NT2/D1 (cell line): ENCODE data around the gene JPT2.

ENCODE experiments used
- DNase-seq: peaks from one replicate; pipeline ENCODE4 v3.0.0-alpha.2; 2011; ENCODE audit warnings: low read depth, low spot score
- H3K27me3 ChIP-seq: 2 replicates; pipeline ENCODE4 v1.6.0; 2011; ENCODE audit warnings: mild to moderate bottlenecking; ENCODE audit not compliant: insufficient read length, insufficient read depth
- H3K36me3 ChIP-seq: 2 replicates; pipeline ENCODE4 v1.6.1; 2011; ENCODE audit warnings: mild to moderate bottlenecking, low read length, mixed read lengths; ENCODE audit not compliant: insufficient read depth, insufficient read length
- H3K4me1 ChIP-seq: 2 replicates; pipeline ENCODE4 v1.5.1; 2011; ENCODE audit not compliant: insufficient read depth, insufficient read length
- H3K4me3 ChIP-seq: 2 replicates; pipeline ENCODE4 v1.5.1; 2011; ENCODE audit warnings: low read depth; ENCODE audit not compliant: insufficient read length
- H3K9ac ChIP-seq: 2 replicates; pipeline ENCODE4 v1.6.0; 2011; ENCODE audit warnings: low read depth; ENCODE audit not compliant: insufficient read length
- H3K9me3 ChIP-seq: 2 replicates; pipeline ENCODE4 v1.5.1; 2011; ENCODE audit warnings: mild to moderate bottlenecking, low read length; ENCODE audit not compliant: insufficient read depth
- SUZ12 ChIP-seq: IDR thresholded peaks from 2 replicates; pipeline ENCODE4 v1.6.1; 2011; ENCODE audit not compliant: insufficient read length, insufficient read depth; ENCODE audit errors: extremely low read depth
- YY1 ChIP-seq: IDR thresholded peaks from 2 replicates; pipeline ENCODE4 v1.6.1; 2011; ENCODE audit not compliant: insufficient read length, insufficient read depth
- ZNF274 ChIP-seq: IDR thresholded peaks from 2 replicates; pipeline ENCODE4 v1.6.1; 2011; ENCODE audit warnings: mild to moderate bottlenecking, low read depth, low read length

JPT2 gene

DNA sequence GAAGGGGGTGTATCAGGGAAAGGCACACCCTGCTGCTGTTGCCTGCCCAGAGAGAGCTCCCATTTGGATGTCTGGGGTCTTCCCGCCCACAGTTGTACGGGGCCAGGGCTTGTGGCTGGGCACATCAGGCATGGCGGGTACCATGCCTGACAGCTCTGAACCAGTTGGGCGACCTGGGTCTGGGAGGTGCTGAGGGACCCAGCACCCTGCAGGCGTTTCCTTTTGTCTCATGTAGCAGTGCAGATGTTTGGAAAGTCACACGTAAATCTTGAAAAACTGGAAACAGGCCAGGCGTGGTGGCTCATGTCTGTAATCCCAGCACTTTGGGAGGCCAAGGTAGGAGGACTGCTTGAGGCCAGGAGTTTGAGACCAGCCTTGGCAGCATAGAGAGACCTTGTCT is 8.4 kb upstream of the JPT2 start:
- peaks cover 97% of the 10 kb centered on the region for H3K36me3 ChIP-seq
- TF ChIP-seq SUZ12 (no peak), YY1 (no peak), ZNF274 (no peak)
- H3K9me3 ChIP-seq = no peaks in the 10 kb centered on the region
- no peak overlapping the region for H3K4me3 ChIP-seq
- no peaks in the 10 kb centered on the region for H3K27me3 ChIP-seq
- DNase-seq = no peak
- no peak overlapping the region for H3K9ac ChIP-seq
- no peaks in the 10 kb centered on the region for H3K4me1 ChIP-seq

DNA sequence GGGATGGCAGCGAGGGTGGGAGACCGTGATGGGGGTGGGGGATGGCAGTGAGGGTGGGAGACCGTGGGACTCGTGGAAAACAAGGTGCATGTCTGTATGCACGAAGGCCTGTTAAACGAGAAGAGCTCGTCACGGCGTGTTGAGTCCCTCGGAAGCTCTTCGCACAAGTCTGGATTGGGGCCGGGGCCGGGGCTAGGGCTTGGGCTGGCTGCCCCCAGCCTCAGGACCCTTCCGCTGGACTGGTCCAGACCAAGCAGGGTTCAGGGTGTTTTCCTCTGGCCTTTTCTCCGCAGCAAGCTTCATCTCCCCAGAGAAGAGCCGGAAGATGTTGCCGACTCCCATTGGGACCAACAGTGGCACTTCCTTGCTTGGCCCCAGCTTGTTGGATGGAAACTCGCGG is 7.7 kb upstream of the JPT2 start:
- no peak for DNase-seq
- H3K36me3 ChIP-seq = peaks cover 97% of the 10 kb centered on the region
- no peaks in the 10 kb centered on the region for H3K4me1 ChIP-seq
- H3K4me3 ChIP-seq = no peak overlapping the region
- no peaks in the 10 kb centered on the region for H3K27me3 ChIP-seq
- no peak for TF ChIP-seq YY1
- no peak for TF ChIP-seq ZNF274
- no peak for TF ChIP-seq SUZ12
- H3K9ac ChIP-seq = no peak overlapping the region
- H3K9me3 ChIP-seq = no peaks in the 10 kb centered on the region

GRCh38 chr16:1670866-1671265 is 7.2 kb upstream of the JPT2 start:
- no peaks in the 10 kb centered on the region for H3K27me3 ChIP-seq
- no peak for TF ChIP-seq SUZ12
- no peak for TF ChIP-seq ZNF274
- TF ChIP-seq YY1 = no peak
- H3K4me1 ChIP-seq = no peaks in the 10 kb centered on the region
- H3K36me3 ChIP-seq = peaks cover 97% of the 10 kb centered on the region
- H3K4me3 ChIP-seq = no peak overlapping the region
- no peak overlapping the region for H3K9ac ChIP-seq
- no peak for DNase-seq
- no peaks in the 10 kb centered on the region for H3K9me3 ChIP-seq

DNA sequence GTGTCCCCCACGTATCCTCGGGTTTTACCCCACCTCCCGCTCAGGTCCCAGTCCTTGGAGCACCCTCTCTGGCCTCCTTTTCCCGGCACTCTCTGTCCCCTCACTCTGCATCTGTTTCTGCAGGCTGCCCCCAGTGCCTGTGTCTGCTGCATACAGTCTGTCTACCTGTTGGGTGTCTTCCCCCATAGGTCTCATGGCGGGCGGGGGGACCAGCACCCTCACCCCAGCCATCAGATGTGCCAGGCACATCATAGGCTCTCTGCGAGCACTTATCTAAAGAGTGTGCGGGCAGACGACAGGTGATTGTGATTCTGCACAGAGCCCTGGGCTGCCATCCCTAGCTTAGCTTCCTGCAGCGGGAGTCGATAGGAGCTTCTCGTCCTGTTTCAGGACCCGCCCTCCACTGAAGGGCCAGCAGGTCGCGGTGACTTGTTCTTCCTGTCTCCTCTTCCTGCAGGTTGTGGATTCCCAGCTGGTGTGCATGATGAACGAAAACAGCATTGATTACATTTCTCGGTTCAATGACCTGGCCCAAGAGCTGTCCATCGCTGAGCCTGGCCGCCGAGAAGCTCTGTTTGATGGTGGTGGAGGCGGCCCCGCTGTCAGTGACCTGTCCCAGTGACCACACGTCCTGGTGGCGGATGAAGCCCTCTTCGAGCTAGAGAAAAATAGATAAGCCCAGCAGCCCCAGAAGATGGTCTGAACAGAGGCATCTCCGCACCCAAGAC is 4.5 kb upstream of the JPT2 start:
- Histone ChIP-seq H3K9ac (no peak overlapping the region), H3K4me1 (no peaks in the 10 kb centered on the region), H3K4me3 (no peak overlapping the region), H3K27me3 (no peaks in the 10 kb centered on the region), H3K36me3 (peaks cover 73% of the 10 kb centered on the region), H3K9me3 (no peaks in the 10 kb centered on the region)
- TF ChIP-seq ZNF274 = no peak
- TF ChIP-seq SUZ12 = no peak
- no peak for TF ChIP-seq YY1
- no peak for DNase-seq

DNA sequence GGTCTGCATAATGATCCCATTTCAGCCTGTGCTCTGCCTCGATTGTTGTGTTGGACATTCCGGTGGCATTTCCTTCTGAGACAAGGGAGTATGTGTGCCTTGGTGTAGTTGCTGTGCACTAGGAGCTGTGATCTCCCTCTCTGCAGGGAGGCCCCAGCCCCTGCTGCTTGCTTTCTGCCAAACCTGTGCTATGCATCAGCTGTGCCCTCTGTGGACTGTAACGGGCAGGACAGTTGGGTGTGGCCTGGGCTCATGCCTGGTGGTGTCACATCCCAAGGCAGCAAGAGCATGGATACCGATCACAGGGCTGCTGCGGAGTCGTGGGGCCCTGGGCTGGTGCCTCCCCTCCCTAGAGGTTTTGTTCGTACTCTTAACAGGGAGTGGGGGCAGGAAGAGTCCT is 3.8 kb upstream of the JPT2 start:
- no peak overlapping the region for H3K4me3 ChIP-seq

GRCh38 chr16:1674751-1675664 is 3.1 kb upstream of the JPT2 start:
- H3K9ac ChIP-seq = no peak overlapping the region
- no peak for TF ChIP-seq ZNF274
- no peak for TF ChIP-seq YY1
- TF ChIP-seq SUZ12 = no peak
- H3K4me3 ChIP-seq = no peak overlapping the region
- no peaks in the 10 kb centered on the region for H3K9me3 ChIP-seq
- H3K36me3 ChIP-seq = peaks cover 62% of the 10 kb centered on the region
- H3K27me3 ChIP-seq = no peaks in the 10 kb centered on the region
- H3K4me1 ChIP-seq = no peaks in the 10 kb centered on the region
- no peak for DNase-seq

More for the DNA sequence above, 3.8 kb upstream of the JPT2 start:
- Histone ChIP-seq H3K4me1 (no peaks in the 10 kb centered on the region), H3K36me3 (peaks cover 66% of the 10 kb centered on the region), H3K9me3 (no peaks in the 10 kb centered on the region), H3K27me3 (no peaks in the 10 kb centered on the region), H3K9ac (no peak overlapping the region)
- no peak for DNase-seq
- TF ChIP-seq ZNF274 = no peak
- TF ChIP-seq YY1 = no peak
- no peak for TF ChIP-seq SUZ12

DNA sequence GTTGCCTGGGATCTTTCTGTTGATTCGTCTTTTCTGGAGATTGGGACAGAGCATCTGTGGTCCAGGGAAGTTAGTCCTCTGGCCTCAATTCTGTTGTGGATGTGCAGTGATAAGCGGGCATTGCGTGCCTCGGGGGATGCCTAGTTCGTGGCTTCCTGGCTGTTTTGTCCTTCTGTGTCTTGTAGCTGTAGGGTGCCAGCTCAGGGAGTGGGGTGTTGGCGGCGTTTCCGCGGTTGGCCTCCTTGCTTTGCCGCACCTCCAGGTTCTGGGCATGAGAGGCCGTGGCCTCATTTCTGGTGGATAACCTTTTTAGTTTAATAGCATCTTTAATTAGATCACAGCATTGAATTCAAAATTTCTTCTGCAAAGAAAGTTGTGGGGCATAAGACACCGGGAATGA is 1.4 kb upstream of the JPT2 start:
- H3K4me3 ChIP-seq = no peak overlapping the region
- H3K9me3 ChIP-seq = no peaks in the 10 kb centered on the region
- DNase-seq = no peak
- no peak overlapping the region for H3K9ac ChIP-seq
- no peak for TF ChIP-seq SUZ12
- no peak for TF ChIP-seq YY1
- TF ChIP-seq ZNF274 = no peak
- H3K27me3 ChIP-seq = no peaks in the 10 kb centered on the region
- peaks cover 64% of the 10 kb centered on the region for H3K36me3 ChIP-seq
- peaks cover 2% of the 10 kb centered on the region for H3K4me1 ChIP-seq
